HUES64 (cell line): Measurements from ENCODE around the gene LDAH.
A peak's percentile ranks its signal among the peaks of the same experiment; 100 is the strongest.

ENCODE experiments used
- H3K27ac ChIP-seq: 2 replicates; pipeline ENCODE4 v1.7.0; 2013; ENCODE audit warnings: low read depth, low read length, inconsistent platforms
- H3K27me3 ChIP-seq: 2 replicates; pipeline ENCODE4 v1.6.1; 2013; ENCODE audit warnings: mild to moderate bottlenecking, low read length; ENCODE audit not compliant: insufficient read depth
- H3K36me3 ChIP-seq: 2 replicates; pipeline ENCODE4 v1.6.1; 2013; ENCODE audit warnings: mild to moderate bottlenecking, low read length; ENCODE audit not compliant: insufficient read depth
- H3K4me1 ChIP-seq: 2 replicates; pipeline ENCODE4 v1.6.1; 2013; ENCODE audit warnings: mild to moderate bottlenecking, low read length, moderate library complexity; ENCODE audit not compliant: insufficient read depth
- H3K4me3 ChIP-seq: 2 replicates; pipeline ENCODE4 v1.5.1; 2013; ENCODE audit warnings: mild to moderate bottlenecking, low read length, moderate library complexity
- H3K9ac ChIP-seq: 2 replicates; pipeline ENCODE4 v1.6.1; 2013; ENCODE audit warnings: mild to moderate bottlenecking, low read depth, low read length
- H3K9me3 ChIP-seq: 2 replicates; pipeline ENCODE4 v1.6.1; 2013; ENCODE audit warnings: low read depth, low read length; ENCODE audit not compliant: insufficient read depth
- WGBS: fragments of 150-250, 120-280 bp; methylation state at CpG from one replicate; pipeline ENCODE4 v1.1.7; 2013; ENCODE audit warnings: missing lambda C conversion rate; 5-methylcytosine and 5-hydroxymethylcytosine counted together

Gene LDAH

DNA sequence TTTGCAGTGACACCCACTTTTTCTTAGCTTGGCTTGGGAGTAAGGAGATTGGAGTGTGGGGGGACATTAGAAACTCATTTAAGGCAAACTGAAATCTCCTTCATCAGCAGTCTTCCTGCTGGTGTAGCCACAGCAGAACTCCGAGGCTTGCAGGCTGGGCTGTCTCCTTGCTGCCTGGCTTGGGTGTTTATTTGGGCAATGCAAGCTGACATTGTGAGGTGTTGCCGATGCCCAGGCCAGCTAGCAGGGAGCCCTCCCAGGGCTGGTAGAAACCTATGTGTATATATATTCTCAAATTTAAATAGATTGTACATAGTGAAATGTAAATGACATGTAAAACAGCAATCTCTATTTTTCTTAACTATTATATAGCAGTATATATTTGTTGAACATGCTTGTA, 144.1 kb downstream of the LDAH start:
- Histone ChIP-seq H3K36me3 (no peaks in the 10 kb centered on the region), H3K4me3 (no peak overlapping the region), H3K27me3 (peaks cover 20% of the 10 kb centered on the region), H3K4me1 (peaks cover 18% of the 10 kb centered on the region), H3K9ac (no peak overlapping the region), H3K9me3 (no peaks in the 10 kb centered on the region), H3K27ac (no peak overlapping the region)
- 97% methylated on average over 2 of the region's 2 CpGs for WGBS

DNA sequence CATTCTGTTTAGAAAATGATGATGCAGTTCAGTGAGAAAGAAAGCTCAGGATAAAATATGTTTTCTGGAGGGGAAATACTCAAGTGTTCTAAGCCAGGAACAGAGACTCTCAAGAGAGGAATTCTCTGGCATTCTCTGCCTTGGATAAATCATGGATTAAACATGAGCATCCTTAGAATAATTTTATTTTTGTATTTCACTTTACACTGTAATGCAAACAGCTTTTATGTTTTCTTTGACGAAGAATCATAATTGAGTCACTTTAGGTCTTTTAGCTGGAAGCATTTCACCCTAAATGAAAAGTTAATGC, 144.9 kb downstream of the LDAH start:
- no peaks in the 10 kb centered on the region for H3K9me3 ChIP-seq
- WGBS: 88% methylated on average over 1 of the region's 1 CpG
- no peak overlapping the region for H3K27ac ChIP-seq
- peaks cover 25% of the 10 kb centered on the region for H3K4me1 ChIP-seq
- H3K4me3 ChIP-seq: no peak overlapping the region
- H3K9ac ChIP-seq: no peak overlapping the region
- H3K27me3 ChIP-seq: peaks cover 28% of the 10 kb centered on the region
- no peaks in the 10 kb centered on the region for H3K36me3 ChIP-seq

DNA sequence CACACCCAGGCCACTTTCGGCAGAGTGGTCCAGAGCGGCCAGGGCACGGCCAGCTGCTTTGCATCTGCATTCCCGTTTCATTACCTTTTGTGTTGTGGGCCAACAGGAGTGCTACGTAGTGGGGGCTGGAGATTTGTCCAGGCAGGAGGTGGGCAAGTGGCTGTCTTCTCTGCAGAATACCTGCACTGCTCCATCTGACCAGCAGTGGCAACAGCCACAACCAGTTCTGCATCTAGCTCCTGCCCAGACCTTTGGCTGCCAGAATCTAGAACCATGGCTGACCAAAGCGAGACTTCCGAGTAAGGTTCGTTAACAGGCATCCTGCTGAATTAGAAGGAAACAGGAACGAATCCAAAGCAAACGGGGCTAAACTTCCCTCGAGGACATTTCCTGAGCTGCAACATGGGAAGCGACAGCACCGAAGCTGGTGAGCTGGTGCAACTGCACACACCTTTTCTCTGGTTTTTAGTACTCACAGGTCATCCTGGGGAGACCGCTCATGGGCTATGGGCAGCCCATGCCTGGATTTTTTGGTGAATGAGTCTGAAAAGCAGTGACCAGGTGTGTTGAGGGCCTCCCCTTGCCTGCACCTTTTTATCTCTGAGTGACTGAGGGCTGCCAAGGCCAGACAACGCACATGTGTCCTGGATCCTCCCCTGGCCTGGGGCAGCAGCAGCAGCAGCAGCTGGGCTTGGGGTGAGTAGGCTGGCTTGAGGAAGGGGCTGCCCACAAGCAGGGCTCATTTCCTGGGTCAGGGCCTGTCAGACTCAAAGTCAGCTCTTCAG, 145.4 kb downstream of the LDAH start:
- H3K4me1 ChIP-seq: peaks cover 30% of the 10 kb centered on the region
- H3K9me3 ChIP-seq: no peaks in the 10 kb centered on the region
- H3K27ac ChIP-seq: no peak overlapping the region
- no peaks in the 10 kb centered on the region for H3K36me3 ChIP-seq
- peaks cover 33% of the 10 kb centered on the region for H3K27me3 ChIP-seq
- H3K4me3 ChIP-seq: no peak overlapping the region
- 80% methylated on average over 15 of the region's 15 CpGs for WGBS
- H3K9ac ChIP-seq: no peak overlapping the region

- H3K4me3 ChIP-seq: no peak overlapping the region
- peaks cover 40% of the 10 kb centered on the region for H3K4me1 ChIP-seq
- 89% methylated on average over 12 of the region's 12 CpGs for WGBS
- no peaks in the 10 kb centered on the region for H3K9me3 ChIP-seq
- H3K27ac ChIP-seq: no peak overlapping the region
- no peaks in the 10 kb centered on the region for H3K36me3 ChIP-seq
- H3K9ac ChIP-seq: no peak overlapping the region
- peaks cover 42% of the 10 kb centered on the region for H3K27me3 ChIP-seq
These were observed 146.3 kb downstream of the LDAH start for GRCh38 chr2:20676353-20677215.

DNA sequence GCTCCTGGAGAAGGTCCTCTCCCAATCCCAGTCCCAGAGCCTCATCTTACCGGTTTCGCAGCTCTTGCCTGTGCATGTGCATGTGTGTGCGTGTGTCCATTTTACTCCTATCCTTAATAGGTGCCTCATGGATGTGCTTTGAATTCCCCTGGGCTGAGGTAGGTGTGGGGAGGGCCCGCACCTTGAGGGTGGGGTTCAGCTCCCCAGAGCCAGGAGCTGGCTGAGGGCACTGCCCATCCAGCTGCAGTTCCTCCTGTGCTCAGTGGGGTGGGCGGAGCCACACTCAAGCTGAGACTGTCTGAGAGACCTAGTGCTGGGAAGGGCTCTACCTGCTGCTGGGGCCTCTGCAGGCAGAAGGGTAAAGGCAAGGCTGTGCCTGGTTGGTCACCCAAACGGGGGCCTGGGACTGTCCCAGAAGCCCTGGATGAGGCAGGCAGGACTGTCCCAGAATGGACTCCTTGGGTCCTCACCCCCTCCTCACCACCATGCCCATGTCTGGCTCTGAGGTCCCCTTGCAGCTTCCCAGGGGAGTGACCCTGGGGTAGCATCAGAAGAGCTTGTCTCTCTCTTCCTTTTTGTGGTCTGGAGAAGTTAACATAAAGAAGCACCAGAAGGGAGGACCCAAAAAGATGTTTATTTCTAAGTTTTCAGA, 147.1 kb downstream of the LDAH start:
- H3K27ac ChIP-seq: no peak overlapping the region
- peaks cover 43% of the 10 kb centered on the region for H3K4me1 ChIP-seq
- 81% methylated on average over 6 of the region's 6 CpGs for WGBS
- H3K9me3 ChIP-seq: no peaks in the 10 kb centered on the region
- no peaks in the 10 kb centered on the region for H3K36me3 ChIP-seq
- H3K9ac ChIP-seq: no peak overlapping the region
- no peak overlapping the region for H3K4me3 ChIP-seq
- peaks cover 50% of the 10 kb centered on the region for H3K27me3 ChIP-seq

DNA sequence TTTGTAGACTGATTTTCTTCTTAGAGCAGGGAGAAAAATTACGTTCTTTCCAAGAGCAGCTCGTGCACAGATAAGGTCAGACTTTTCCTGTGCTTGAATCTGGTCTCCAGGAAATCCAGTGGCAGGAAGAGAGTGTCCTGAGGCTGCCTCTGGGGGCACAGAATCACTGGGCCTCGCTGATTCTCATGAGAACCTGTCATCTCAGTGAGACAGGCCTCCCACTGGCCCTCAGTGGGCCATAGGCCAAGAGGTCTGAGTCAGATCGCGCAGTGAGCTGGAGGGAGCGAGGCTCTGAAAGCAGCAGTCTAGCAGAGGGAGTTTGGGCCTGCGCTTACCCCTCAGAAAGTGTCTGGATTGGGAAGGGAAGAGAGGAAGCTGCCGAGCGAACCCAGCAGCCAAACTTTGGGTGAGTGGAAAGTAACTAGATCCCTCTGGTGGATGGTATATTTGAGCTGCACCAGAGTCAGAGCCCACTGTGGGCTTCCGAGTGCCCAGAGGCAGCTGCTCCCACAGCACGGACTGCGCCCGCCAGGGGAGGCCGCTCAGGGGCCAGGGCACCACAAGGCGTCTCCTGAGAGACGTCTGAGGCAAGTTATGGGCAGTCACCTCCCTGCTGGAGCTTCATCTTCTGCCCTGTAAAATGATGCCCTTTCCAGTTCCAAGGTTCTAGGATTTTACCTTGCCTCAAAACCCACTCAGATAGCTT, 147.8 kb downstream of the LDAH start:
- WGBS: 67% methylated on average over 16 of the region's 16 CpGs
- Histone ChIP-seq H3K36me3 (no peaks in the 10 kb centered on the region), H3K4me1 (peaks cover 43% of the 10 kb centered on the region), H3K27ac (no peak overlapping the region), H3K4me3 (no peak overlapping the region), H3K9me3 (no peaks in the 10 kb centered on the region), H3K9ac (no peak overlapping the region), H3K27me3 (peaks cover 57% of the 10 kb centered on the region)

DNA sequence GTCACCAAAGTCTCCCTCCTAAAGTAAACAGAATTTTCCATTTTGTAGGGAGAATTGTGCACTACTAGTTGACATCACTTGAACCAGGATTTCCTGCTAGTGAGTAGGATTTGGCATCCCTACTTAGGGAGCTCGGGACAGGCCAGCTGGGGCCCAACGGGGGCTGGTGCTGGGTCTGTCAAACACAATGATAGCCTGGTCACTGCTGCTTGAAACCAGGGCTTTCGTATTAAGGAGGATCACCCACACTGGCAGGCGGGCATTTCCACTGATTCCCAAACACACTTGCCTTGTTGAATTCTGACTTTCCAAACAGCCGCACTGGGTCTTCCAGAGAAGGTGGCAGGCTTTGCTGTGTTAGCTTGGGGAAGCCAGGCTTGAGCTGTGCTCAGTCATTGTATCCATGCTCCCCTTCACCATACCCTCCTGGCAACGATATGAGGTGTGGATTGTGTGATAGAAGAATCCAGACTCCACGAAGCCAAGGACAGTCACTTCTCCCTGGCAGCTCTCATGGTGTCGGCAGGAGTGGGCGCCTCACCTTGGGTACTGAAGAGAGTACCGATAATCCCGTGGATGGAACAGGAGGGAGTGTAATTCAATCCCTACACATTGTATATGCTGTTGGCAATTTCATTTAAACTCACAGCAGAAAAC, 148.5 kb downstream of the LDAH start:
- Histone ChIP-seq H3K36me3 (no peaks in the 10 kb centered on the region), H3K9me3 (no peaks in the 10 kb centered on the region), H3K27ac (no peak overlapping the region), H3K9ac (no peak overlapping the region), H3K27me3 (peaks cover 64% of the 10 kb centered on the region), H3K4me3 (no peak overlapping the region), H3K4me1 (peaks cover 43% of the 10 kb centered on the region)
- WGBS: 81% methylated on average over 11 of the region's 11 CpGs

DNA sequence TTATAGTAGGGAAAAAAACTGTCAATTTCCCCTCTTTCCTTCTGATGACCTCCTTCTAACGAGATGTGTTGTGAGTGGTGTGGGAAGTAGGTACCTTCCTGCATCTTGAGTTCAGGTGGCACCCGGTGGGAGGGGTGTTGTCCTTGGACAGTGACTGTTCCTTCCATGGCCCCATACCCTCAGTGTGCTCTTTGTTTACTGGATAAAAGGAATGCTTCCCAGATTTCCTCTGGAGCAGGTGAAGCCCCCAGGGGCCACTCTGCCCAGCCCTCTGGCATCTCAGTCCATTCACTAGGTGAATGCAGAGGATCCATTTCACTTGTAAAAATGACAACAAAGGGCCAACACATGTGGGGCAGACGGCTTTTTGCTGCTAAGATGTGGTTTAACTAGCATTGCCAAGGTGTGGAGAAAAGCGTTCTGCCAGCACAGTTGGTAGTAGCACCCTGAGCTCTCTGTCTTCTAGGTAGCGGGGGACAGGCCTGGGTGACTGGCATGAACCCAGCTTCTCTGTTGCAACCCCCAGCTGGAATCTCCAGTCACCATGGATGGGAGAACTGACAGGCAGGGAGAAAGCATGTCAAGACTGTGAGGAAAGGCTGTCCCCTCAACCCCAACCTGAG, 149.1 kb downstream of the LDAH start:
- no peak overlapping the region for H3K4me3 ChIP-seq
- no peak overlapping the region for H3K27ac ChIP-seq
- H3K4me1 ChIP-seq: peaks cover 43% of the 10 kb centered on the region
- H3K36me3 ChIP-seq: no peaks in the 10 kb centered on the region
- H3K27me3 ChIP-seq: peaks cover 70% of the 10 kb centered on the region
- H3K9me3 ChIP-seq: no peaks in the 10 kb centered on the region
- 62% methylated on average over 5 of the region's 5 CpGs for WGBS
- H3K9ac ChIP-seq: no peak overlapping the region

DNA sequence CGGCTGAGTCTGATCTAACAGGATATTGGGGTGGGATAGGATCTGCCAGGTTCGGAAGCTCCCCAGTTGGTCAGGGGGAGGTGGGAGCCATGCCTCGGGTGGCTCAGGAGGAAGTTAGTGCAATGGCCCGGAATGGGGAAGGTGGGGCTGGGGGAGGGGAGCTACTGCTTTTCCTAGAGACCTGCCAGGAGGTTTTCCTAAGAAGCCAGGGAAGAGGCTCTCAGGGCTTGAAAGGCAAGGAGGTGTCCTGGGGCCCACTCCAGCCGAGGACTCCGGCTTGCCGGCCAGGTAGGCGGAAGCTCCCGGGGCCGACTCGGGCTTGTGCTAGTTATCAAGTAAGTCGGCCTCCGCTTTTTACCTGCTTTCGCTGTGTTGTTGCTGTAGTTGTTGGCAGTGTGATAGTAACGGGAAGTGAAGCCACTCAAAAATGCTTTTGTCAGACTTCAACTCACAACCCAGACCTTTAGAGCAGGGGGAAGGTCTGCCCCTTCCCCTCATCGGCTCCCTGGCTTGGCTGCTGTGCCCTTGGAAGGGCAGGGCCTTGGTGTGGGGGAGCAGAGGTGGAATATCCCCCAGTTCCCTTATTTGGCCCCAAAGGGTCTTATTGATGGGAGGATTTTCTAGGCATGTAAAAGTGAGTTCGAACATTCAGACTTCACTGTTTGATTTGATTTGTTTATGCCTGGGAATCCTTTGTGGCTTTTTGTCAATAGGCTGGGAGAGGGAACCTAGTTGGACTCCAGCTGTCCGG, 150.5 kb downstream of the LDAH start:
- Histone ChIP-seq H3K9me3 (no peaks in the 10 kb centered on the region), H3K36me3 (no peaks in the 10 kb centered on the region), H3K27ac (no peak overlapping the region), H3K9ac (no peak overlapping the region), H3K27me3 (peaks cover 84% of the 10 kb centered on the region), H3K4me1 (peaks cover 43% of the 10 kb centered on the region), H3K4me3 (peak overlapping the region; percentile 39)
- 12% methylated on average over 17 of the region's 18 CpGs for WGBS

GRCh38 chr2:20671736-20672080, 151.2 kb downstream of the LDAH start:
- 14% methylated on average over 12 of the region's 13 CpGs for WGBS
- H3K4me3 ChIP-seq: no peak overlapping the region
- no peak overlapping the region for H3K9ac ChIP-seq
- peaks cover 43% of the 10 kb centered on the region for H3K4me1 ChIP-seq
- H3K9me3 ChIP-seq: no peaks in the 10 kb centered on the region
- peaks cover 87% of the 10 kb centered on the region for H3K27me3 ChIP-seq
- no peak overlapping the region for H3K27ac ChIP-seq
- H3K36me3 ChIP-seq: no peaks in the 10 kb centered on the region
